Measurements from ENCODE around the gene CALCOCO2. TPM values are rescaled to one million over a fixed set of nuclear protein-coding genes. Genes with fewer than 3 reads are reported as not detected.

Gene CALCOCO2
- total and polyA plus RNA-seq, 2 of the 13 experiments (the other 11 are each of a cell fraction or from before 2014, with no cell fraction given): 72.9 to 111 TPM

DNA sequence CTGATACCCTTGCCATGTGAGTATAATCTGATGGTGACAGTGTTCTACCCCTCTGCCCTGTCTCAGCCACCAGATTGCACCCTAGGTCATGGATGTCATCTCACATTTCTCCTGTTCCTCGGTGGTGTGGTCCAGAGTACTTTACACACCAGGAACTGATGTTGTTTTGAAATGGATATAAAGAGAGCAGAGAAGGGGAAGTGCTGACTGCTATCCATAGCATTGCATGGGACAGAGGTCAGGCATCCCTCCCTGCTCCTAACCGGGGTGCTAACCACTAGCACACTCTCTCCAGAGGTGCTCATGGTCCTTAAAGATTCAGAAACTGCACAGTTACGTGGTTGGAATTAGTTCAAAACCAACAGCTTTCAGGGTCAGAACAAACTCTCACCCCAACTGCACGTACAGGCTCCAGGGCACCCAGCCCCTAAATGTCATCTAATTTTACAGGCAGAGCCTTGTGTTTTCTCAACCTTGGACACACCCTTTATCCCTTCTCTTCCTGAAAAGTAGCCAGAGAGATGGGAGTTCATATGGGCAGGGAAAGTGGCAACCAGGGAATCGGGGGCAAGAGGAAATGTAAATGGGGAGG is 30.1 kb upstream of the CALCOCO2 start:
- in situ Hi-C loops (cut with HindIII; ENCODE audit: extremely low pct_ligation_motif_present, low pct_unique_long_range_greater_than_20kb): no loop called here
- Histone ChIP-seq H3K9ac (ENCODE audit: insufficient read depth, low read depth, low read length) (no peak overlapping the region), H3K27me3 (ENCODE audit: control insufficient read depth in 1 of 2, insufficient read depth in 2 of 2, low read length in 2 of 2) (peaks cover 1 to 3% of the 10 kb centered on the region in 2 experiments; a peak in 3 of 5 replicates)

More for the DNA sequence above, 30.1 kb upstream of the CALCOCO2 start:
- ATAC-seq (no peak), FAIRE-seq (no peak), DNase-seq (ENCODE audit: low spot score) (no peak)
- Histone ChIP-seq H2AFZ (ENCODE audit: low read length) (peak overlapping the region; percentile 18), H4K20me1 (ENCODE audit: insufficient read depth, low read length) (no peaks in the 10 kb centered on the region), H3K9me3 (ENCODE audit: low read length) (no peaks in the 10 kb centered on the region), H3K27ac (ENCODE audit: extremely low read length, insufficient read depth, low read length) (no peak overlapping the region), H3K4me2 (ENCODE audit: low read depth, low read length) (peak overlapping the region; percentile 19; the same call in 1 of the 2 replicates), H3K36me3 (replicated peaks in 1 of 2; ENCODE audit: control insufficient read depth in 1 of 2, insufficient read depth in 2 of 2, low read length in 2 of 2) (no peaks in the 10 kb centered on the region), H3K79me2 (ENCODE audit: insufficient read depth, low read length) (no peaks in the 10 kb centered on the region), H3K4me3 (replicated peaks in 1 of 3; ENCODE audit: insufficient read depth in 1 of 3, low read depth in 2 of 3, low read length in 3 of 3) (no peak overlapping the region), H3K4me1 (ENCODE audit: insufficient read depth, low read length) (peaks cover 75% of the 10 kb centered on the region)
- no TSS peak for BruUV-seq (replicated peaks)
- CTCF ChIA-PET (ENCODE audit: low intra/inter-chr PET ratio, low total read pairs): no interaction called here
- 8% methylated on average over 4 of the region's 5 CpGs for WGBS (ENCODE audit: low lambda C conversion rate)
- POLR2A ChIA-PET: interaction anchor here (2.9 kb wide), 1 partner anchor 71 kb away, joined by 9 read pairs; no protein-coding TSS in a partner anchor
- TF ChIP-seq, protein P1, sequence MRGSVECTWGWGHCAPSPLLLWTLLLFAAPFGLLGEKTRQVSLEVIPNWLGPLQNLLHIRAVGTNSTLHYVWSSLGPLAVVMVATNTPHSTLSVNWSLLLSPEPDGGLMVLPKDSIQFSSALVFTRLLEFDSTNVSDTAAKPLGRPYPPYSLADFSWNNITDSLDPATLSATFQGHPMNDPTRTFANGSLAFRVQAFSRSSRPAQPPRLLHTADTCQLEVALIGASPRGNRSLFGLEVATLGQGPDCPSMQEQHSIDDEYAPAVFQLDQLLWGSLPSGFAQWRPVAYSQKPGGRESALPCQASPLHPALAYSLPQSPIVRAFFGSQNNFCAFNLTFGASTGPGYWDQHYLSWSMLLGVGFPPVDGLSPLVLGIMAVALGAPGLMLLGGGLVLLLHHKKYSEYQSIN (CRISPR knock-in tag; IDR thresholded peaks at IDR 0.05; ENCODE audit: borderline replicate concordance): no peak
- TF ChIP-seq MED13 (CRISPR knock-in tag; IDR thresholded peaks at IDR 0.05) (no peak), ZNF256 (CRISPR knock-in tag; conservative IDR thresholded peaks at IDR 0.05) (no peak), FOXP1 (IDR thresholded peaks at IDR 0.05) (no peak), FOXP1 (CRISPR knock-in tag; IDR thresholded peaks at IDR 0.05) (no peak), ZNF224 (CRISPR knock-in tag; IDR thresholded peaks at IDR 0.05) (no peak), SALL1 (CRISPR knock-in tag; IDR thresholded peaks at IDR 0.05) (no peak), PHF20 (CRISPR knock-in tag; IDR thresholded peaks at IDR 0.05) (no peak), CREM (IDR thresholded peaks at IDR 0.05) (no peak), CREM (CRISPR knock-in tag; IDR thresholded peaks at IDR 0.05) (no peak), ZFP1 (CRISPR knock-in tag; IDR thresholded peaks at IDR 0.05) (no peak), ZNF3 (CRISPR knock-in tag; IDR thresholded peaks at IDR 0.05) (no peak)
- TF ChIP-seq, protein P2, sequence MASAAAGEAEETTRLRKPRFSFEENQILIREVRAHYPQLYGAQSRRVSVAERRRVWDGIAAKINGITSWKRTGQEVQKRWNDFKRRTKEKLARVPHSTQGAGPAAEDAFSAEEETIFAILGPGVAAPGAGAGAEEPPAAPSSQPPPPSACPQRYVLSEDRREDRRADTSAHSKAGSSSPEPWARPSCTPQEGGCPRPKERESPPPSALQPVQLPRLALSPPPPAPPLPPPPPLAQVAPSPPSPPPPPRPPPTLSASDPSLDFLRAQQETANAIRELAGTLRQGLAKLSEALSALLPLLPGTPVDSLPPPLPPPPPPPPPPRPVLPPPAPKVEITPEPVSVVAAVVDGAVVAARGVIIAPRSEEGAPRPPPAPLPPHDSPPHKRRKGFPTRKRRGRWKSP (CRISPR knock-in tag; IDR thresholded peaks at IDR 0.05): no peak
- intact Hi-C loops (cut with micrococcal nuclease; ENCODE audit: unreplicated experiment): loop anchor here (10.0 kb wide), 1 partner anchor 234 kb away; no protein-coding TSS in a partner anchor
